NT2/D1 (cell line): ENCODE data around the gene NR1I2.

Source experiments
- DNase-seq: peaks from one replicate; pipeline ENCODE4 v3.0.0-alpha.2; 2011; ENCODE audit warnings: low read depth, low spot score
- H3K27me3 ChIP-seq: 2 replicates; pipeline ENCODE4 v1.6.0; 2011; ENCODE audit warnings: mild to moderate bottlenecking; ENCODE audit not compliant: insufficient read length, insufficient read depth
- H3K36me3 ChIP-seq: 2 replicates; pipeline ENCODE4 v1.6.1; 2011; ENCODE audit warnings: mild to moderate bottlenecking, low read length, mixed read lengths; ENCODE audit not compliant: insufficient read depth, insufficient read length
- H3K4me1 ChIP-seq: 2 replicates; pipeline ENCODE4 v1.5.1; 2011; ENCODE audit not compliant: insufficient read depth, insufficient read length
- H3K4me3 ChIP-seq: 2 replicates; pipeline ENCODE4 v1.5.1; 2011; ENCODE audit warnings: low read depth; ENCODE audit not compliant: insufficient read length
- H3K9ac ChIP-seq: 2 replicates; pipeline ENCODE4 v1.6.0; 2011; ENCODE audit warnings: low read depth; ENCODE audit not compliant: insufficient read length
- H3K9me3 ChIP-seq: 2 replicates; pipeline ENCODE4 v1.5.1; 2011; ENCODE audit warnings: mild to moderate bottlenecking, low read length; ENCODE audit not compliant: insufficient read depth
- SUZ12 ChIP-seq: IDR thresholded peaks from 2 replicates; pipeline ENCODE4 v1.6.1; 2011; ENCODE audit not compliant: insufficient read length, insufficient read depth; ENCODE audit errors: extremely low read depth
- YY1 ChIP-seq: IDR thresholded peaks from 2 replicates; pipeline ENCODE4 v1.6.1; 2011; ENCODE audit not compliant: insufficient read length, insufficient read depth
- ZNF274 ChIP-seq: IDR thresholded peaks from 2 replicates; pipeline ENCODE4 v1.6.1; 2011; ENCODE audit warnings: mild to moderate bottlenecking, low read depth, low read length

Gene NR1I2

GRCh38 chr3:119818937-119819336 lies 37.0 kb downstream of the NR1I2 start:
- TF ChIP-seq SUZ12 (no peak), ZNF274 (no peak), YY1 (no peak)
- H3K27me3 ChIP-seq, result no peaks in the 10 kb centered on the region
- no peak for DNase-seq
- no peaks in the 10 kb centered on the region for H3K9me3 ChIP-seq
- no peak overlapping the region for H3K9ac ChIP-seq
- H3K4me1 ChIP-seq, result no peaks in the 10 kb centered on the region
- no peaks in the 10 kb centered on the region for H3K36me3 ChIP-seq
- no peak overlapping the region for H3K4me3 ChIP-seq

- H3K4me3 ChIP-seq, result no peak overlapping the region
- H3K4me1 ChIP-seq, result no peaks in the 10 kb centered on the region
- H3K9me3 ChIP-seq, result no peaks in the 10 kb centered on the region
- H3K27me3 ChIP-seq, result no peaks in the 10 kb centered on the region
- peaks cover 2% of the 10 kb centered on the region for H3K36me3 ChIP-seq
- TF ChIP-seq SUZ12, result no peak
- no peak for TF ChIP-seq ZNF274
- no peak for TF ChIP-seq YY1
- DNase-seq, result no peak
- H3K9ac ChIP-seq, result no peak overlapping the region
Observed at GRCh38 chr3:119819806-119820205, 37.9 kb downstream of the NR1I2 start.

DNA sequence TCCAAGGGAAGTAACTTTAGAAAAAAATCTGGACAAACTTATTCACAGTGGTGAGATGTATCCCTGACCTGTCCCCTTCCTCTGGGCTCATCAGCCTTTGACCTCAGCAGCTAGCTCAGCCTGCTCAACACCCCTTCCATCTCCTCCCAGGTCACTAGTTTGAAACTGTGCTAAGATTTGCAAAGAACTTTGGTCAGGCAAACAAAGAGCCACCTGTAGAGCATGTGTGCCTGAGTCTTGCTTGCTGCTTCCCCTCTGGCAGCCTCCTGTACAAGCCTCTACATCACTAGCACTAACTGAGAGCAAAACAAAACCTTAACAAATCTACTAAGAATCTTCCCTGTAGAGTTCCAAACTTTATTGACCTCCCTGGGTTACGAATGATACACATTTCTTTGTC lies 43.9 kb downstream of the NR1I2 start:
- H3K36me3 ChIP-seq, result peaks cover 6% of the 10 kb centered on the region
- H3K9me3 ChIP-seq, result no peaks in the 10 kb centered on the region
- H3K27me3 ChIP-seq, result no peaks in the 10 kb centered on the region
- TF ChIP-seq ZNF274, result no peak
- no peak for TF ChIP-seq SUZ12
- TF ChIP-seq YY1, result no peak
- H3K4me1 ChIP-seq, result no peaks in the 10 kb centered on the region
- no peak for DNase-seq
- H3K4me3 ChIP-seq, result no peak overlapping the region
- H3K9ac ChIP-seq, result no peak overlapping the region

DNA sequence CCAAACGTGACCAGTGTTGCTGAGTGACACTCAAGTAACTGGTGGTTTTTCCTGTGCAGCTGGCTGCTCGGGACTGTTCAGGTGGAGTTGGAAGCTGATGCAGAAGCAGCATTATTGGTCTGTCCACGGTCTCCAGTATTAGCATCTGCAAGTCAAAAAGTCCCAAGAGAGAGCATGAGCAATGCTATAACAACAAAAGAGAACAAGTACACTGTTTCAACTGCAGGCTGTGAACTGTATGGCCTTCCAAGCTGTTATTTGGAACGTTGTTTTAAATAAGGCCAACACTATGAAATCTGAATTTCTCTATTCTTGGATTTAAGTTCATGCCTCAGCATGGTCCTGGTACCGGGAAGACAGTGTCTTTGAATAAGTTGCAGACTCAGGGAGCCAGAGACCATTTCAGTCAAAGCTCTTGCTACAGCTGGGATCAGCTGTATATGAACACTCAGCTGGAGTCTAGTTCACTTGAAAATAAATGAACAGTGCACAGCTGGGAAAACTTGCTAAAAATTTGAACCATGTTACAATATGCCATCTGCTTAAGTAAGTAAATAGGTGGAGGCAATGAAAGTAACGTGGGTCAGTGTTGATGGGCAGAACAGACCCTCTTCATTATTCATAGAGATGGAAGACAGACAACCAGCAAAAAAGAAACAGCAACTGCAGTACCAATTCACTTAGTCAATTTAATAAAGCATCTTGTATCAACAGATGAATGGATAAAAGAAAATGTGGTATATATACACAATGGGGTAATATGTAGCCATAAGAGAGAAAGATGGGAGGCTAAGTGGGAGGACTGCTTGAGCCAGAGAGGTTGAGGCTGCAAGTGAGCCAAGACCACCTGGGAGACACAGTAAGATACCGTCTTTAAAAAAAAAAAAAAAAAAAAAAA lies 45.1 kb downstream of the NR1I2 start:
- no peak for DNase-seq
- TF ChIP-seq YY1, result no peak
- H3K9me3 ChIP-seq, result no peaks in the 10 kb centered on the region

DNA sequence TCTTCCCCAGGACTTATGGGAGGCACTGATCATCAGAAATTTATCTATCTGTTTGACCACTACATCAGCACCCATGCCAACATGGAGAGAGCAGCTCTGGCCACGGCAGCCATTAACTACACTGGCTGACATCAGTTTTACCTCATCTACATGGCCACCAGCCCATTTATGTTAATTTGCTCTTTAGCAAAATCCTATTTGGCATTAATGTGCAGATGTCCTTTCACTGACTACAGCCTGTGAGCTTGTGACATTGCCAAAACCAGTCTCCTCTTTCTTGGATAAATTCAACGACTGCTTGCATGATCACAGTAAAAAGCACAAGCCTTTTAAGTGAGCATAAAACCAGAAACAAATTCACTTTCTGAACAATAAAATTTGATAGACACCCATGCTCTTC lies 47.5 kb downstream of the NR1I2 start:
- Histone ChIP-seq H3K9ac (no peak overlapping the region), H3K27me3 (no peaks in the 10 kb centered on the region), H3K4me1 (no peaks in the 10 kb centered on the region), H3K9me3 (no peaks in the 10 kb centered on the region), H3K36me3 (peaks cover 6% of the 10 kb centered on the region), H3K4me3 (no peak overlapping the region)
- TF ChIP-seq ZNF274 (no peak), YY1 (no peak), SUZ12 (no peak)
- no peak for DNase-seq

More for the DNA sequence above, 45.1 kb downstream of the NR1I2 start:
- no peak overlapping the region for H3K9ac ChIP-seq
- peaks cover 6% of the 10 kb centered on the region for H3K36me3 ChIP-seq
- no peak overlapping the region for H3K4me3 ChIP-seq
- H3K4me1 ChIP-seq, result no peaks in the 10 kb centered on the region
- H3K27me3 ChIP-seq, result no peaks in the 10 kb centered on the region

GRCh38 chr3:119831022-119831421 lies 49.1 kb downstream of the NR1I2 start:
- Histone ChIP-seq H3K9me3 (no peaks in the 10 kb centered on the region), H3K27me3 (no peaks in the 10 kb centered on the region), H3K36me3 (no peaks in the 10 kb centered on the region), H3K9ac (no peak overlapping the region), H3K4me3 (no peak overlapping the region), H3K4me1 (no peaks in the 10 kb centered on the region)
- no peak for DNase-seq
- TF ChIP-seq YY1, result no peak

DNA sequence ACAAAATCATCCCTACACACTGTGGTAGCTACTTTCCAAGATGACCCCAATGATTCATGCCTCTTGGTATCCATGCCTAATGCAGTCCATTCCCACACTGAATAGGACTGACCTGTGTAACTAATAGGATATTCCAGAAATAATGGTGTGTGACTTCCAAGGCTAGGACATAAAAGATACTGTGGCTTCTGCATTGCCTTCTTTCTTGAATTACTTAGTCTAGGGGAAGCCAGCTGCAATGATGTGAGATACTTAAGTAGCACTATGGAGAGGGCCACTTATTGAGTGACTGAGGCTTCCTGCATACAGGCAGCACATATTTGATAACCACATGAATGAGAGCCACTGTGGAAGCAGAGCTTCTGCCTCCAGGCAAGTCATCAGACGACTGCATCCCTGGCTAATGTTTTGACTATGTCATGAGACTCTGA lies 50.1 kb downstream of the NR1I2 start:
- H3K4me1 ChIP-seq, result no peaks in the 10 kb centered on the region
- H3K4me3 ChIP-seq, result no peak overlapping the region
- no peak for TF ChIP-seq ZNF274
- no peak for TF ChIP-seq SUZ12
- no peak for TF ChIP-seq YY1
- H3K9me3 ChIP-seq, result no peaks in the 10 kb centered on the region
- no peaks in the 10 kb centered on the region for H3K27me3 ChIP-seq
- no peaks in the 10 kb centered on the region for H3K36me3 ChIP-seq
- no peak for DNase-seq
- no peak overlapping the region for H3K9ac ChIP-seq
